GM12878 (cell line): Measurements from ENCODE around the gene BDH1.

Experiments used
- CTCF ChIP-seq, 3 experiments: IDR thresholded peaks in 2 of 3; conservative IDR thresholded peaks in 1 of 3; 2 replicates each; pipeline ENCODE4 v1.5.1; 2011; ENCODE audit warnings: low read depth in 3 of 3, low read length in 3 of 3, mild to moderate bottlenecking in 3 of 3, control low read depth in 2 of 3, moderate library complexity in 2 of 3, inconsistent platforms in 1 of 3, mixed read lengths in 1 of 3; ENCODE audit not compliant: control insufficient read depth in 2 of 3, insufficient read depth in 1 of 3; ENCODE audit errors: extremely low read depth in 1 of 3
- EGR1 ChIP-seq, 2 experiments: IDR thresholded peaks; 1 replicate in 1 of 2; 2 replicates in 1 of 2; pipeline ENCODE4 v1.6.1; 2011 to 2012; ENCODE audit warnings: low read depth in 2 of 2, low read length in 2 of 2, borderline replicate concordance in 1 of 2, mild to moderate bottlenecking in 1 of 2, moderate library complexity in 1 of 2
- JUNB ChIP-seq: IDR thresholded peaks from 2 replicates; pipeline ENCODE4 v1.6.1; 2016; ENCODE audit warnings: antibody characterized with exemption, mild to moderate bottlenecking
- MXI1 ChIP-seq: fragments of 150-350 bp; IDR thresholded peaks from 2 replicates; pipeline ENCODE4 v1.6.1; 2011; ENCODE audit warnings: low read depth, mild to moderate bottlenecking, inconsistent platforms, low read length, improper control_type of control experiment
- NBN ChIP-seq: fragments of 450-650 bp; IDR thresholded peaks from 2 replicates; pipeline ENCODE4 v1.6.1; 2016
- NRF1 ChIP-seq: conservative IDR thresholded peaks from 2 replicates; pipeline ENCODE4 v1.6.1; 2011; ENCODE audit warnings: mild to moderate bottlenecking, low read depth, low read length, improper control_type of control experiment
- PAX5 ChIP-seq: IDR thresholded peaks from 2 replicates; pipeline ENCODE4 v1.6.1; 2011; ENCODE audit warnings: low read depth, low read length, borderline replicate concordance
- POLR2A ChIP-seq: IDR thresholded peaks from 2 replicates; pipeline ENCODE4 v1.6.1; 2011; ENCODE audit warnings: low read depth, mild to moderate bottlenecking, low read length
- REST ChIP-seq: IDR thresholded peaks from 2 replicates; pipeline ENCODE4 v1.6.1; 2012; ENCODE audit warnings: mild to moderate bottlenecking, low read depth, low read length
- SPI1 ChIP-seq: IDR thresholded peaks from 2 replicates; pipeline ENCODE4 v1.6.1; 2011; ENCODE audit warnings: low read depth, mild to moderate bottlenecking, low read length, moderate library complexity, borderline replicate concordance; ENCODE audit not compliant: insufficient read depth
- ZNF687 ChIP-seq: fragments of 450-650 bp; IDR thresholded peaks from 2 replicates; pipeline ENCODE4 v1.6.1; 2017; ENCODE audit warnings: mild to moderate bottlenecking, moderate library complexity
- ZSCAN29 ChIP-seq: fragments of 450-650 bp; IDR thresholded peaks from 2 replicates; pipeline ENCODE4 v1.6.1; 2017; ENCODE audit warnings: mild to moderate bottlenecking, moderate library complexity

- no peak for TF ChIP-seq NRF1
- no peak for TF ChIP-seq POLR2A
- no peak for TF ChIP-seq CTCF (IDR thresholded peaks at IDR 0.05 in 2 of 3, conservative IDR thresholded peaks at IDR 0.05 in 1 of 3; ENCODE audit: control insufficient read depth in 2 of 3, extremely low read depth in 1 of 3, insufficient read depth in 1 of 3, low read depth in 3 of 3, low read length in 3 of 3)
- no peak for TF ChIP-seq JUNB
- no peak for TF ChIP-seq MXI1
- TF ChIP-seq REST: no peak
- no peak for TF ChIP-seq EGR1 (IDR thresholded peaks at IDR 0.05; ENCODE audit: borderline replicate concordance in 1 of 2, low read depth in 2 of 2, low read length in 2 of 2)
- no peak for TF ChIP-seq ZSCAN29
- no peak for TF ChIP-seq SPI1
- no peak for TF ChIP-seq PAX5
- no peak for TF ChIP-seq ZNF687
- TF ChIP-seq NBN: no peak
Observed at GRCh38 chr3:197463279-197463678, 92.5 kb downstream of the BDH1 start.
